ENCODE data around the gene RBM15B.

GRCh38 chr3:51373658-51374421 lies 17.2 kb upstream of the RBM15B start:
- TF ChIP-seq CTCF (IDR thresholded peaks at IDR 0.05; ENCODE audit: insufficient read depth, low read depth, low read length) (no peak), EZH2 (IDR thresholded peaks at IDR 0.05; ENCODE audit: insufficient read depth, low read length) (no peak)

Measured in astrocyte (in vitro differentiated cells and primary cell).